ENCODE measurements around the gene ATXN1.

The ATXN1 gene

GRCh38 chr6:16803294-16804200 is 42.3 kb upstream of the ATXN1 start:
- Histone ChIP-seq H3K9me3 (ENCODE audit: insufficient read depth, low read length) (no peaks in the 10 kb centered on the region), H4K20me1 (ENCODE audit: insufficient read depth, low read length) (no peaks in the 10 kb centered on the region), H3K4me3 (ENCODE audit: low read length) (no peak overlapping the region), H3K27ac (ENCODE audit: low read length) (no peak overlapping the region), H3K27me3 (ENCODE audit: low read depth, low read length) (no peaks in the 10 kb centered on the region), H3K79me2 (ENCODE audit: low read length) (no peaks in the 10 kb centered on the region), H3K4me2 (ENCODE audit: low read length) (no peak overlapping the region), H2AFZ (ENCODE audit: low read depth, low read length) (no peak overlapping the region), H3K36me3 (replicated peaks; ENCODE audit: low read depth, low read length) (no peaks in the 10 kb centered on the region), H3K4me1 (ENCODE audit: low read length) (no peaks in the 10 kb centered on the region), H3K9ac (ENCODE audit: low read length) (no peak overlapping the region)
- TF ChIP-seq CTCF (IDR thresholded peaks at IDR 0.05; ENCODE audit: low read depth, low read length) (no peak), EZH2phosphoT487 (IDR thresholded peaks at IDR 0.05; ENCODE audit: low read depth) (no peak)

GRCh38 chr6:16802071-16802470 is 40.8 kb upstream of the ATXN1 start:
- Histone ChIP-seq H3K9me3 (ENCODE audit: insufficient read depth, low read length) (no peaks in the 10 kb centered on the region), H3K27me3 (ENCODE audit: low read depth, low read length) (no peaks in the 10 kb centered on the region), H4K20me1 (ENCODE audit: insufficient read depth, low read length) (no peaks in the 10 kb centered on the region), H3K4me3 (ENCODE audit: low read length) (no peak overlapping the region), H3K79me2 (ENCODE audit: low read length) (no peaks in the 10 kb centered on the region), H3K27ac (ENCODE audit: low read length) (no peak overlapping the region), H3K36me3 (replicated peaks; ENCODE audit: low read depth, low read length) (no peaks in the 10 kb centered on the region), H3K4me1 (ENCODE audit: low read length) (no peaks in the 10 kb centered on the region), H3K9ac (ENCODE audit: low read length) (no peak overlapping the region), H2AFZ (ENCODE audit: low read depth, low read length) (no peak overlapping the region), H3K4me2 (ENCODE audit: low read length) (no peak overlapping the region)
- no peak for TF ChIP-seq EZH2phosphoT487 (IDR thresholded peaks at IDR 0.05; ENCODE audit: low read depth)
- no peak for TF ChIP-seq CTCF (IDR thresholded peaks at IDR 0.05; ENCODE audit: low read depth, low read length)

GRCh38 chr6:16800942-16801341 is 39.7 kb upstream of the ATXN1 start:
- Histone ChIP-seq H3K27me3 (ENCODE audit: low read depth, low read length) (no peaks in the 10 kb centered on the region), H3K36me3 (replicated peaks; ENCODE audit: low read depth, low read length) (no peaks in the 10 kb centered on the region), H3K9ac (ENCODE audit: low read length) (no peak overlapping the region), H3K4me2 (ENCODE audit: low read length) (no peak overlapping the region), H3K79me2 (ENCODE audit: low read length) (no peaks in the 10 kb centered on the region), H3K27ac (ENCODE audit: low read length) (no peak overlapping the region), H4K20me1 (ENCODE audit: insufficient read depth, low read length) (no peaks in the 10 kb centered on the region), H3K4me1 (ENCODE audit: low read length) (no peaks in the 10 kb centered on the region), H3K4me3 (ENCODE audit: low read length) (no peak overlapping the region), H3K9me3 (ENCODE audit: insufficient read depth, low read length) (no peaks in the 10 kb centered on the region), H2AFZ (ENCODE audit: low read depth, low read length) (no peak overlapping the region)
- no peak for TF ChIP-seq EZH2phosphoT487 (IDR thresholded peaks at IDR 0.05; ENCODE audit: low read depth)
- TF ChIP-seq CTCF (IDR thresholded peaks at IDR 0.05; ENCODE audit: low read depth, low read length): no peak

- no peaks in the 10 kb centered on the region for H3K9me3 ChIP-seq (ENCODE audit: insufficient read depth, low read length)
- H2AFZ ChIP-seq (ENCODE audit: low read depth, low read length): no peak overlapping the region
- no peaks in the 10 kb centered on the region for H3K27me3 ChIP-seq (ENCODE audit: low read depth, low read length)
- no peak overlapping the region for H3K9ac ChIP-seq (ENCODE audit: low read length)
- no peaks in the 10 kb centered on the region for H4K20me1 ChIP-seq (ENCODE audit: insufficient read depth, low read length)
- no peaks in the 10 kb centered on the region for H3K36me3 ChIP-seq (replicated peaks; ENCODE audit: low read depth, low read length)
- H3K4me1 ChIP-seq (ENCODE audit: low read length): no peaks in the 10 kb centered on the region
- no peaks in the 10 kb centered on the region for H3K79me2 ChIP-seq (ENCODE audit: low read length)
- TF ChIP-seq EZH2phosphoT487 (IDR thresholded peaks at IDR 0.05; ENCODE audit: low read depth) (no peak), CTCF (IDR thresholded peaks at IDR 0.05; ENCODE audit: low read depth, low read length) (no peak)
- H3K27ac ChIP-seq (ENCODE audit: low read length): no peak overlapping the region
- H3K4me3 ChIP-seq (ENCODE audit: low read length): no peak overlapping the region
- no peak overlapping the region for H3K4me2 ChIP-seq (ENCODE audit: low read length)
Measured at GRCh38 chr6:16800341-16800740, 39.1 kb upstream of the ATXN1 start.
